Muscle layer of colon (tissue), 2 donors: ENCODE data around the gene SPATA31D1.

Source experiments
- H3K27ac ChIP-seq: one replicate; pipeline ENCODE4 v1.7.0; 2013; ENCODE audit warnings: low read depth, mild to moderate bottlenecking, low read length, moderate library complexity
- H3K27me3 ChIP-seq, 2 donors: one replicate each; pipeline ENCODE4 v1.7.0; 2013; ENCODE audit warnings: low read length in 2 of 2, mild to moderate bottlenecking in 2 of 2; ENCODE audit not compliant: insufficient read depth in 2 of 2, control insufficient read depth in 1 of 2
- H3K36me3 ChIP-seq: one replicate; pipeline ENCODE4 v1.7.0; 2013; ENCODE audit warnings: mild to moderate bottlenecking, low read length; ENCODE audit not compliant: insufficient read depth
- H3K4me1 ChIP-seq: one replicate; pipeline ENCODE4 v1.7.0; 2013; ENCODE audit warnings: mild to moderate bottlenecking, low read length; ENCODE audit not compliant: insufficient read depth
- H3K4me3 ChIP-seq, 2 donors: one replicate each; pipeline ENCODE4 v1.7.0; 2013; ENCODE audit warnings: low read length in 2 of 2, low read depth in 1 of 2, mild to moderate bottlenecking in 1 of 2, moderate library complexity in 1 of 2
- H3K9ac ChIP-seq: one replicate; pipeline ENCODE4 v1.7.0; 2013; ENCODE audit warnings: low read length
- H3K9me3 ChIP-seq: one replicate; pipeline ENCODE4 v1.7.0; 2013; ENCODE audit warnings: mild to moderate bottlenecking, low read length
- donor health status: abdominal sarcoma.
- donor health status: Adenocarcinoma of cecum.

The SPATA31D1 gene

GRCh38 chr9:82022121-82022520, 33.5 kb downstream of the SPATA31D1 start:
- H3K4me3 ChIP-seq = no peak overlapping the region
- no peak overlapping the region for H3K9ac ChIP-seq
- no peaks in the 10 kb centered on the region for H3K4me1 ChIP-seq
- H3K27me3 ChIP-seq = no peaks in the 10 kb centered on the region
- H3K9me3 ChIP-seq = no peaks in the 10 kb centered on the region
- H3K36me3 ChIP-seq = no peaks in the 10 kb centered on the region
- peak overlapping the region; percentile 73 for H3K27ac ChIP-seq

- Histone ChIP-seq H3K9ac (no peak overlapping the region), H3K4me1 (no peaks in the 10 kb centered on the region), H3K27ac (no peak overlapping the region), H3K9me3 (no peaks in the 10 kb centered on the region), H3K36me3 (no peaks in the 10 kb centered on the region), H3K27me3 (no peaks in the 10 kb centered on the region), H3K4me3 (no peak overlapping the region)
Measured at GRCh38 chr9:82024908-82025307, 36.3 kb downstream of the SPATA31D1 start.

GRCh38 chr9:82031538-82032280, 43.1 kb downstream of the SPATA31D1 start:
- Histone ChIP-seq H3K4me1 (peaks cover 6% of the 10 kb centered on the region), H3K36me3 (no peaks in the 10 kb centered on the region), H3K27me3 (no peaks in the 10 kb centered on the region), H3K27ac (no peak overlapping the region), H3K4me3 (no peak overlapping the region), H3K9me3 (no peaks in the 10 kb centered on the region), H3K9ac (no peak overlapping the region)

- Histone ChIP-seq H3K4me3 (no peak overlapping the region), H3K36me3 (no peaks in the 10 kb centered on the region), H3K9ac (no peak overlapping the region), H3K4me1 (peaks cover 6% of the 10 kb centered on the region), H3K27ac (peak overlapping the region; percentile 31), H3K27me3 (no peaks in the 10 kb centered on the region), H3K9me3 (no peaks in the 10 kb centered on the region)
Measured at GRCh38 chr9:82034956-82035731, 46.6 kb downstream of the SPATA31D1 start.

GRCh38 chr9:82036086-82036485, 47.5 kb downstream of the SPATA31D1 start:
- no peak overlapping the region for H3K27ac ChIP-seq

GRCh38 chr9:82037126-82037525, 48.6 kb downstream of the SPATA31D1 start:
- H3K36me3 ChIP-seq = no peaks in the 10 kb centered on the region
- H3K27me3 ChIP-seq = no peaks in the 10 kb centered on the region
- no peak overlapping the region for H3K4me3 ChIP-seq
- H3K9ac ChIP-seq = no peak overlapping the region
- peaks cover 6% of the 10 kb centered on the region for H3K4me1 ChIP-seq
- H3K9me3 ChIP-seq = no peaks in the 10 kb centered on the region
- H3K27ac ChIP-seq = no peak overlapping the region

More at GRCh38 chr9:82036086-82036485, 47.5 kb downstream of the SPATA31D1 start:
- Histone ChIP-seq H3K36me3 (no peaks in the 10 kb centered on the region), H3K9me3 (no peaks in the 10 kb centered on the region), H3K9ac (no peak overlapping the region), H3K4me1 (peaks cover 6% of the 10 kb centered on the region), H3K27me3 (no peaks in the 10 kb centered on the region), H3K4me3 (no peak overlapping the region)

GRCh38 chr9:82038897-82039296, 50.3 kb downstream of the SPATA31D1 start:
- H3K9me3 ChIP-seq = no peaks in the 10 kb centered on the region
- no peaks in the 10 kb centered on the region for H3K36me3 ChIP-seq
- H3K4me3 ChIP-seq = no peak overlapping the region
- H3K9ac ChIP-seq = no peak overlapping the region
- peaks cover 6% of the 10 kb centered on the region for H3K4me1 ChIP-seq
- no peak overlapping the region for H3K27ac ChIP-seq
- H3K27me3 ChIP-seq = no peaks in the 10 kb centered on the region
